ENCODE data around the gene MFSD6.

The MFSD6 gene

DNA sequence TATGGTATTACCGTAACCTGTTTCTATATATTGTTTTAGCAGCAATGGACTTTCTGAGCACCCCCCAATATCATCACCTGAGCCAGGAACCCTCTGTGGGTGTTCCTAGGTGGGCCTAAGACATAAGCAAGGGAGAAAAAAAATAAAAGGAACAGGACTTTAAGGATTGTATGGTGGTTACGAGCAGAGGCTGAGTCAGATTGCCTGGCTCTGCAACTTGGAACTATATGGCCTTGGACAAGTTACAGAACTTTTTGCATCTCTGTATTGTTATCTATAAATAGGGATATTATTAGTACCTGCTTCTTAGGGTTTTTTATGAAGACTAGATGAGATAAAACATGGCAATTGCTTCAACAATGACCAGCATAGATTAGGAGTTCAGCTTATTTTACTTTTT lies 34.9 kb downstream of the MFSD6 start:
- no peak for DNase-seq

DNA sequence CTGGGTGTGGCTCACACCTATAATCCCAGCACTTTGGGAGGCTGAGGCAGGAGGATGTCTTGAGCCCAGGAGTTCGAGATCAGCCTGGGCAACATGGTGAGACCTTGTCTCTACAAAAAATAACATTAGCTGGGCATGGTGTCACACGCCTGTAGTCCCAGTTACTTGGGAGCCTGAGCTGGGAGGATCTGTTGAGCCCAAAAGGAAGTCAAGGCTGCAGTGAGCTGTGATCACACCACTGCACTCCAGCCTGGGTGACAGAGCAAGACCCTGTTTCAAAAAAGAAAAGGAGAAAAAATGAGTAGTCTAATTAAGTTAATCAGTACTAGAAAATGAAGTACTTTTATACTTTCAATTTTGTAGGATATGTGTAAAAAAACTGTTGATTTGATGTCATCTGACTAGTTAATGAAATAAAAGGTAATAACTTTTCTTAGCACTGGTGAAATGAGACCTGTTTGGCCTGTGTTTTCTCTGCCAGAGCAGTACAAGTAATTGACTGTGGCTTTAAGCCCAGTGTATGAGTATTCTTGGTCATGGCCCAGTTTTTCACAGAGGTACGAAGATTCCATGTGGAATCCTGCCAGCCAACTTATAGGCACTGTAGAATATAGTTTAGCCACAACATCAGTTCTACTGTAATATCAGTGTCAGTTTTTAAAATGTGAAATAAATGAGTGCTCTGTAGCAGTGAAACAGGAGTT lies 35.8 kb downstream of the MFSD6 start:
- DNase-seq: no peak

DNA sequence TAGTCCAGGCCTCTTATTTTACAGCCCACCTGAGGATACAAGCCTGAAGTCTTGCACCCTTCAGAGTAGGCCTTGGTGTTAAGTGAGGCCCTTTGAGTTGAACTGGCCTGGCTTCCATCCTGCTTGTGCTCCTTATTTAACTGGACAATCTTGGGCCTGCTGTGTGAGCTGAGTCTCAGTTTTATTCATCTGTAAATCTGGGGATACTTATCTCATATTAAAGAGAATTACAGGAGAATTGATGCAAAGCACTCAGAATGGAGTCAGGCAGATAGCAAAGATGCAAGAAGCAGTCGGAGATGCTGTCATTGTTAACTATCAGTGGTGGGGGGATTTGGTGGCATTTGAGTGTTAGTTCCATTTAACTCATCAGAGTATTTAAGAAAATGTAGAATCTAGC lies 36.8 kb downstream of the MFSD6 start:
- DNase-seq: no peak

DNA sequence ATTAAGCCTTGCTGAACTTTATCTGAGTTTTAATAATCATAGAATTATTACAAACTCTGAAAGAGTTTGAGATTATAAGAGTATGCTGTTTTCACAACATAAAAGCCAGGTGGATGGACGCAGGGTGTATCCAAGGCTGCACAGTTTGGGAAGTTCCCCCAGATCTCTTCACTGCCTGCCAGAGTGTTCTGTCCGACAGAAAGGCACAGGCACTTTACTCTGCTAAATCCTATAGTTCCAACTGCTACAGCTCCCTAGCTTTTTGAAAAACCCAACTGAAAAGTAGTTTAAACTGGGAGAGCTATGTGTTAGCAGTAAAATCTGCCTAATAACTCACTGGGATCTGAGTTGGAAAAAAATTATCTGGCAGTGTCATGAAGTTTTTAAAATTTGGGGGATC lies 38.0 kb downstream of the MFSD6 start:
- no peak for DNase-seq

DNA sequence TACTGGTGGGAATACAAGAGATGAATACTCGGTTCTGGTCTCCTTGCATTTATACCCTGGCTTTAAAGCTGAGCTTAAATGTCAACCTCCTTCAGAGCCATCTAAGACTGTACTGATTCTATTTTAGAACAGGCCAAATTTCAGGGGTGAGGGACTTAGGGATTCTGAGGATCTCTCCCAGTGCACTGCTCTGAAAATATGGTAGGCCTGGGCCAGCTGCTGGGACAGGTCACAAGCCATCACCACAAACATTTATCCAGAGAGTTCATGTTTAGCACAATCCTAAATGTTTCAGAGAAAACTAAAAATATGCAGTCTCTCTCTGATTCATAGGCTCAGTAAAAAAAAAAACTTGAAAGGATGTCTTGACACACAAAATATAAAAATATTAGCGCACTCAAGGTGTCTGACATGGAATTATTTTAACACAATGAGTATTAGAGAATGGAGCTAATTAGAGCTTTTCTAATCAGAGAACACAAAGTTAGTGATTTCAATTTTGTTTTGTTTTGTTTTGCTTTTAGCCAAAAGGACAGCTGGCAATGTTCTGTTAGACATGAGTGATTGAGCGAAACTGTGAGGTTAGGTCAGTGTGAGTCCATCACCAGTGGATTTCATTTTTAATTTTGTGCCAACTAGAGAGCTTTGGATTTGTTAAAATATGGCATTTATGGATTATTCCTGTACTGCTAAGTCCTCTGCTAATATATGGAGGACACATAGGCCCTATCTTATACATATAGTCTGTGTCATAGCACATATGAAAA lies 38.8 kb downstream of the MFSD6 start:
- DNase-seq: no peak

DNA sequence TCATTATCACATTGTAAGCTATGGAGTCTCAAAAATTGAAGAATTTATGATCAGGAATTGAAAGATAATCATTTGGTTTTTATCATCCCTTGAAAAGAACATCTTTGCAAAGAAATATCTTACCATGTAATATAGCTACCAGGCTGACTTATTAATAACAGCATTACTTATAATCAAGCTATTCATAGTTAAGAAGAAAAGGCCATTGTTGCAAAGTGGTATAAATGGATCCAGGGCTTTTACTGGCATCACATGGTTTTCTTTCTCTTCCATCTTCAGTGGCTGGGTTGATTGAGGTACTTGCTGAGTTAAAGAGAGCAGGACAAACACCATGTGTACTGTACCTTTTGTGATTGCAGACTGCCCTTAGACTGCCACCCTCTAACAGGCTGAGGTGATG lies 39.6 kb downstream of the MFSD6 start:
- no peak for DNase-seq

DNA sequence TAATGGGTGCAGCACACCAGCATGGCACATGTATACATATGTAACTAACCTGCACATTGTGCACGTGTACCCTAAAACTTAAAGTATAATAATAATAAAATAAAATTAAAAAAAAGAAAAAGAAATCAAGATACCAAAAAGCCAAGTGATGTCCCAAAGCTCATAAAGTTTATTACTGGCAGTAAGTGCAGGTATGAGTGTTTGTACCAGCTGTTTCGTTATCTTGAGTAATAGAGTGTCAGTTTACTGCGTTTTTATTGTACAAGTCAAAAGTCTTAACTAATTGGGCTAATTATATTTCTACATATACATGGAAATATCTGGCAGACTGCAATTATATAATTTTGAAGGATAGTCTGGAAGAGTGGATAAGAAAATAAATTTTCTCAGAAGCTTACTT lies 41.8 kb downstream of the MFSD6 start:
- DNase-seq: no peak

DNA sequence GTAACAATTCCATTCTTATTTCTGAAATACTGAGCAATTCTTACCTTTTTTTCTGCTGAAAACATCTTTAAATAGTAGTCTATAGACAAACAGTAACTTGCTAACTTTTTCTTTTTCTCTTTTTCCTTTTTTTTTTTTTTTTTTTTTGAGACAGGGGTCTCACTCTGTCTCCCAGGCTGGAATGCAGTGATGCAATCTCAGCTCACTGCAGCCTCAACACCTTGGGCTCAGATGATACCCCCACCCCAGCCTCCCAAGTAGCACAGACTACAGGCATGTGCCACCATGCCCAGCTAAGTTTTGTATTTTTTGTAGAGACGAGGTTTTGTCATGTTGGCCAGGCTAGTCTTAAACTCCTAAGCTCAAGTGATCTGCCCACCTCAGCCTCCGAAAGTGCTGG lies 42.2 kb downstream of the MFSD6 start:
- DNase-seq: no peak

DNA sequence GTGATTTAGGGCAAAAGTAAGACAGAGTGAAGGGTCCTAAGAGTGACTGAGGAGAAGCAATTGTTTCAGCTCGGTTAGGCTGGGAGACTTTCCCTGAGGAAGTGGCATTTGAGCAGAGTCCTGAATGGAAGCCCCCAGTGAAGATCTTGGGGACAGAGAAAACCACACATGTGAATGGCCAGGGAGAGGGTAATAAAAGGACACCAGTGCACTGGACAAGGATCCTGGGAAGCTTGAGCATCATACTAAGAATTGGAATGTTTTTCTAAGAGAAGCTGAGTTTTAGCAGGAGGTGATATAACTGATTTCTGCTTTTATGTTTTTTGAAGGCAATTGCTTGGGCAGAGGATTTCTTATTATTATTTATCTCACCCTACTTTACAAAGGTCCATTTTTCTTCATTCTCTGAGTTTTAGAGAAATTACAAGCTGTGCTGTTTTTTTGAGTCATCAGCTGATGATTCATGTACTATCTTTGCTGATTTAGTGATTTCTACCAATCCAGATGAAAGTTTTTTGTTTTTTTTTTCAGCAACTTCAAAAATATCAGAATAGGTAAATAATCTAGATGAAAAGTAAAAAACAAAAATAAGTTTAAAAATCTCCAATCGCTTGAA lies 43.5 kb downstream of the MFSD6 start:
- no peak for DNase-seq

DNA sequence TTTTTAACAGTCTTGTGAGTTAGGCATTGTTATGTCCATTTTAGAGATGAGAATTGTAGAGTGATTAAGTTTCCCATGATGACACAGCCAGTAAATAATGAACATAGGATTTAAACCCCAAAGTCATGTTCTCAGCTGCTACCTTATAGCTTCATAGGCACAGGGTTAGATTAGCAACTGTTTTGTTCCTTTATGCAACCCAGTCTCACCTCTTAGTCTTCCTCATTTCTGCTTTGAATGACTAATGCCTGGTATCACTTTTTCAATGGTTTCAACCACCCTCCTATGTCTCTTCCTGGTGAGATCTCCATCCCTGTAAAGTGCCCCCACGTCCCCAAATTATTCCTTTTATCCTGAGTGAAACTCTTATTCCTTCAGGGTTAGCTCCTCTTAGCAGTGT lies 44.3 kb downstream of the MFSD6 start:
- no peak for DNase-seq

DNA sequence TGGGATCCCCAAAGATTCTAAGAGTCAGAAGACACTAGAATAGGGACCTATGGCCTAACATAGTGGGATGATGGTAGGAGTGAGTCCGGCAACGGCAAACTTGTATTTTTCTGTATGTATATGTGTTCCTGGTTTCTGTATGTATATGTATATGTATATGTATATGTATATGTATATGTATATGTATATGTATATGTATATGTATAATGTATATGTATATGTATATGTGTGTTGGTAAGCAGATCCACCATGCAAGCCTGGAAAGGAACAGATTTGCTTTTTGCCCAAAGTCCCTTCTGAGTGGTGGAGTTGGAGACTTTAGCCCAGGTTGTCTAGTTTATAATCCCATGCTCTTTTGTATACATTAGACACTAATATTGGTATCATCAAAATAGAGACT lies 46.6 kb downstream of the MFSD6 start:
- no peak for DNase-seq

DNA sequence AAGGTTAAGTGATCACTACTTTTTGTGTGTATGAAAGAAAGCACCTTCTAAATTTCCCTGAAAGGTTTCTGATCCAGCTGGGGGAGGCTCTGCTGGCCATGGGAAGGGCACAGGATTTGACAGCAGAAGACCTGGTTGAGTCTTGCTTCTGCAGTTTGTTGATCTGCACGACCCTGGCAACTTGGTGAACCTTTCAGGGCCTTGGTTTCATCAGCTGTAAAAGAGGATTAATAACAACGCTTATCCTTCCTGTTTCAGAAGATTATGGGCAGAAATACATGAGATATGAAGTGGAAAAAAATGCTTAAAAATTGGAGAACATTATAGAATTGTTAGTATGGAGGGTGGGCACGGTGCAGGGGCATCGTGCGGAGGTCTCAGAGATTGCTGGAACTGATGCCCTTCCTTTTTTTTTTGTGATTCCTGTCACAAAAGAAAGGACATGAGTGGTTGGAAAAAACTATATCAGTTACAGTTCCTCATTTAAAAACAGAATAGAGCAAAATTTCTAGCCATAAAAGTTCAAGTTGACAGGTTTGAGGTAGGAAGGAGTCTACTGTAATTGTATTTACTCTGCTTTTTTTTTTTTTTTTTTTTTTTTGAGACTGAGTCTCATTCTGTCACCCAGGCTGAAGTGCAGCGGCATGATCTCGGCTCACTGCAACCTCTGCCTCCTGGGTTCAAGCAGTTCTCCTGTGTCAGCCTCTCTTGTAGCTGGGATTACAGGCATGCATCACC lies 47.4 kb downstream of the MFSD6 start:
- no peak for DNase-seq

DNA sequence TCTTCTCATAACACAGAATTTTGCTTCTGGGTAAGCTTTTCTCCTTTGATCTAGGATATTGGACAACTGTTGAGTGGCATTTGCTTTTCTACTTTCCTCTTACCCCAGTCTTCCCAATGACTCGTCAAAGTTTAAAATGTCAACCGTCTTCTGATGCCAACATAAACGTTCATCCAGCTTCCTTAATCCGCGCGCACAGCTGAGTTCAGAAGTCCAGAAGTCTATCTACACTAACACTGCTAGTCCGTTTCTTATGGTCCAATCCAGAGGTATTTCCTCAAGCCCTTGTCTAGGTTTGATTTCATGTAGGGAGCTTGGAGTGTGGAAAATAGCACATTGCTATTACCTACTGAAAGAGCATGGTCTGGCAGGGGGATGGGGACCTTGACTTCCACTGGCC lies 48.7 kb downstream of the MFSD6 start:
- no peak for DNase-seq

DNA sequence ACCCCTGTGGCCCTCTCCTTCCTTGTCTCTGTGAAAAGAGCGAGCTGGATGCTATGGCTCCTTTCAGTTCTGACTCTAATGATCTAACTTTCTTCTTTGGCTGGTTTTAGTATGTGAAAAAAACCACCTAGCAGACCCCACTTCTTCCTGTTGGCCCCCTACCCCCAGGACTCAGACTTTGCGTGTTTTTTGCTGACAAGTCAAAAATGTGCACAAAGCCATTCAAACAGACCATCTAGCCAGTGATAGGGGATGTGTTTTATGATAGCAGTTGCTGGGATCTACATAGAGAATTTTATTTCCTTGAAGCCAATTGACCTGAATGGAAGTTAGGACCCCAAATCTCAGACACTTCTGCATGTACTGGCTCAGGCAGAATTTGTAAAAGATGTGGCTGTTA lies 49.1 kb downstream of the MFSD6 start:
- DNase-seq: no peak

DNA sequence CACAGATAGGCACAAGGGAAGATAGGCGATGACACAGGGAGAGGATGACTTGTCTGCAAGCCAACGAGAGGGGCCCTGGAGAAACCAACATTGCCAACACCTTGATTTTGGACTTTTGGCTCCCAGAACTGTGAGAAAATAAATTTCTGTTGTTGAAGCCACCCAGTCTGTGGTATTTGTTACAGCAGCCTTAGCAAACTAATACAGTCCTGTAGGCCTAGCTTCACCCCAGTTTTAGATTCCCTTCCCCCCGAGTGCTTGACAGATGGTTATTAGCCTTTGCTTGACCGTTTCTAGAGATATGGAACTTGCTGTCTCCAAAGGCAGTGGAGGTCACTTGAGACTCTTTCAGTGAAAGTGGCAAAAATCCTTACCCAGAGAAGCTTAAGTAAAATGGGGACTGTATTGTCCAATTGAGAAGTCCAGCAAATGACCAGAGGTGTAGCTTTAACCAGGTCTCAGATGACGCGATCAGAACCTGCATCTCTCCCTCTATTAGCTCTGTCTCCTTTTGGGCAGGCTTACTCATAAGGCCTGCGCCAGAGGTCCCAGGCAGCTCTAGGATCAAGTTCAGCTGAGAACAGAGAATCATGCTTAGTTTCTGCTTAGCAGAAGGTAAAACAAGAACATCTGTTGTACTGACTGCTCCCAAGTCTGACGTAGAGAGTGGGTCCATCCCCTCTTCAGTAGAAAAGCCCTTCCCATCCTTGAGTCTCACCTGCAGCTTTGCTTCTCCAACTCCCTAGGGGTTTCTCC lies 50.4 kb downstream of the MFSD6 start:
- DNase-seq: no peak

DNA sequence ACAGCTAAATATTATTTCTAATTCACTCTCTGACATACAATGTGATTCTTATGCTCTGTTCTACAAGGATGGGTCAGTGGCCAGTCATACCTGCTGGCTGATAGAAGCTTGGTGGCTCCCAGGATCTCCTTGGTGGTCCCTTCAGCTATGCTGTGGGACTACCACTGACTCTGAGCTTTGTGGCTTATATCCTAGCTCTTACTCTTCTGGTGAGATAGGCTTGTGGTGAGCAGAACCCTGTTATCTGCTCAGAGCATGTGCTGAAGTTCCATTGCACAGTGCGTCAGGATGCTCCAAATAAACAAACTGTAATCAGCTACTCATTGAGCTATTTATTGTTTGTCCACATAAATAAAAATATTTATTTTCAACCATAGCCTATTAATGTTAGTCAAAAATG lies 51.7 kb downstream of the MFSD6 start:
- DNase-seq: no peak

DNA sequence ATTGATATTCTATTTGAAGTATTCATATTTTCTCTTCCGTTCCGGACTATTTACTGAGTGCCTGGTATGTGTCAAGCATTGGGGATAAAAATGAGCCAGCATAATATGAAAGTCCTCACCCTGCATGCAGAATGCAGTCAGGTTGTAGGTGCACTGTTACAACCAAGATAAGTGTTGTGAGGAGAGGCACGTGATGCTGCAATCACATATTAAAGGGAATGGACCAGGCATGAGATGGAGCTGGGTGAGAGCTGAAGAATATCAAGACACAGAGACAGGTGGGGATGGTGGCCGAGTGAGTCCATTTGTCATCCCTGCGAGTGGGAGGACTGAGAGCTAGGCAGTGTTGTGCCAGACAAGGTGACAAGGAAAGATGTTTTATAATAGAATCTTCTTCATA lies 52.3 kb downstream of the MFSD6 start:
- DNase-seq: no peak

DNA sequence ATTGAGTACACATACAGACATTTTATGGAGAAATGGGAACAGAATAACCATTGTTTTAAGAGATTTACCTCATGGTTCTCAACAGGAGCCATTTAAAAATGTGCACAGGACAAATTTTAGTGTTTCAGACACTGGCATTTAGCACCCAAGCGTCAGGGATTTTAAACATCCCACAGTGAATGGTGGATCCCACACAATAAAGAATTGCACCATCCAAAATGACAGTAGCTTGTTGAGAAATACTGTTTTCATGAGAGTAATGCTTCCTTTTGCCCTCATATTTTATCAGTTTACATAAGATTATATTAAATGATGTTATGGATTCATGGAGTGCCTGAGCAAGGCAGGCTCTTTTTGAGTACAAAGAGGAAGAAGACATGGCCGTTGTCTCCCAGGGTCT lies 54.0 kb downstream of the MFSD6 start:
- DNase-seq: no peak

DNA sequence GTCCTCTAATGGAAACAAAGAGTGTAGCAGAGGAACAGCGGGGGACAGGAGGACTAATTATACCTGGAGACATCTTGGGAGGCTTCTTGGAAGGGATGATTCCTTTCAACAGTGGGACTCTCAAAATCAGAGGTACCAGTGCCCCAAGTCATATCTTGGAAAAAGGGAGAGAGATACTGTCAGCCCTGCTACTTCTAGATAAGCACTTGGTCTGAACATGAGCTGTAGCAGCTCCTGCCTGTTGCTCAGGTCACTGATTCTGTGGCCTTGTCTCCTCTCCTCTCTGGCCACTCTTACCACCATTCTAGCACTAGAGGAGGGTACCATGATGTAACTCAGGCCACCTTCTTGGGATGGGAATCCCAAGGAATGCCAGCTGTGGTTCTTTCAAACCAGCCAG lies 54.5 kb downstream of the MFSD6 start:
- DNase-seq: no peak

DNA sequence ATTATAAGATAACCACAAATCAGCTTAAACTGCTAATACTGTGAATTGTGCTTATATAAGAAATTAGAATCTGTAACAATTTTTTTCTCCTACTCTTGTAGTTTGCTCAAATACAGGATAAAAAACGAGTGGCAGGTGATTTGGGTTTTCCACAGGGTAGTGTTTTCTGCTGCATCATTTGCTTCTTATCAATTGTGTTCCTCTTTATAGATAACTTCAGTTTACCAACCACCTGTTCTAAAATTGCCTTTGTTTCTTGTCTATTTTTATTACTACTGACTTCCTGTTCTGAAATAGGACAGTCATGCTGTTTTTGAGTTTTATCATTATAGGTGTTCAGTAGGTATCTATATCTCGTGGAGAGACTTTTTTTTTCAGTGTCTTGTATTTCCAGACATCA lies 56.9 kb downstream of the MFSD6 start:
- DNase-seq: no peak

DNA sequence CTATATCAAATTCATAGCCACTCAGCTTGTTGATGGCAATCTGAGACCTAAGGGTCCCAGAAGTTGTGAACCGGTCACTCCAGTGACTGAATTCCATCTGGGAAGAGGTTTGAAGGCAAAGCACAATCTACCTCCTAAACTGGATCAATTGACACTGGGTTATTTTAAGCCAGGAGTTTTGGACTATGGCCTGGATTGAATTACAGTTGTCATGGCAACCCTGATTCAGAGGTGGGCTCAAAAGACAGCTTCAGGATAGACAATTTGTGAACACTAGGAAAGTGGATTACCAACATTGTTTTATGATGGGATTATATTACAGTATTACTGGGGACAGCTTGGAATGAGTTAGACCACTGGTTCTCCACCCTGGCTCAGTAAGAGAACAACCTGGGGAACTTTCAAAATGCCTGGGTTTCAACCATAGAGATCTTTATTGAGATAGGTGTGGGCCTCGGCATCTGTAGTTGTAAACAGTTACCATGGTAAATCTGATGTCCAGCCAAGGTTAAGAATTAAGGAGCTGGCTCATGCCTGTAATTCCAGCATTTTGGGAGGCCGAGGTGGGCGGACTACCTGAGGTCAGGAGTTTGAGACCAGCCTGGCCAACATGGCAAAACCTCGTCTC lies 58.8 kb downstream of the MFSD6 start:
- DNase-seq: no peak

DNA sequence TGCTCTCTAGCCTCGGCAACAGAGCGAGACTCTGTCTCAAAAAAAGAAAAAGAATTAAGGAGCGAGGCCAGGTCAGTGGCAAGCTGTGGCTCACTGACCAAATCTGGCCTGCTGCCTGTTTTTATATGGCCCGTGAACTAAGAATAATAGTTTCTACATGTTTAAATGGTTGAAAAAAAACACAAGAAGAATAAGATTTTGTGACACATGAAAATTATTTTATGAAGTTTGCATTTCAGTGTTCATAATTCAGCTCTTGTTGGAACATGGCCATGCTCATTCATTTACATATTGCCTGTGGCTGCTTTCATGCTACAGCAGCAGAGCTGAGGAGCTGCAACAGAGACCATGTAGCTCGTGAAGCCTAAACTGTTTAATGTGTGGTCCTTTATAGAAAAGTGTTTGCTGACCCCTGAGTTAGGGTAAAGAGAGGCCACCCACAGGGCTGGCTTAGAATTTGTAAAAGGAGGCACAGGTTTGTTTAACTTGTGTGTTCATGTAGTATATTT lies 59.5 kb downstream of the MFSD6 start:
- no peak for DNase-seq

Data from CD4-positive, alpha-beta T cell treated with Interleukin-12 subunit alpha and Interleukin-12 subunit beta, for 1 hour (primary cell).